CD4-positive, alpha-beta T cell (primary cell): ENCODE measurements around the gene TTLL6. TPM values are rescaled to one million over a fixed set of nuclear protein-coding genes. Genes with fewer than 3 reads are reported as not detected.
A peak's percentile ranks its signal among the peaks of the same experiment; 100 is the strongest.

Source experiments
- ATAC-seq: fragments of 200-7000 bp; cut with Tn5 transposase; one replicate; pipeline ENCODE4 v1.10.0; 2022; ENCODE audit warnings: mild to moderate bottlenecking; ENCODE audit not compliant: poor library complexity
- CTCF ChIA-PET: fragments of 350-600 bp; sonication (Branson Sonifier 250); formaldehyde crosslinking; loops from one replicate; lab custom pipeline; 2021; ENCODE audit warnings: antibody characterized with exemption, inconsistent platforms; lab: Charles Lee
- POLR2A ChIA-PET: fragments of 350-600 bp; sonication (Branson Sonifier 250); formaldehyde crosslinking; loops from one replicate; lab custom pipeline; 2021; ENCODE audit warnings: antibody characterized with exemption, inconsistent platforms; lab: Charles Lee
- DNase-seq, 14 experiments: peaks; one replicate each; pipeline ENCODE4 v3.0.0-alpha.2; 2013 to 2020; ENCODE audit warnings: mixed read lengths in 2 of 14
- H3K27ac ChIP-seq, 2 donors: one replicate each; pipeline versions ENCODE4 v1.5.1 to v1.7.0; 2013; ENCODE audit warnings: low read length in 2 of 2, low read depth in 1 of 2, mild to moderate bottlenecking in 1 of 2
- H3K27me3 ChIP-seq, 2 experiments: 1 replicate in 1 of 2; 2 replicates in 1 of 2; pipeline versions ENCODE4 v1.6.1 to v1.7.0; 2013; ENCODE audit warnings: low read length in 2 of 2, control low read depth in 1 of 2, mild to moderate bottlenecking in 1 of 2, moderate library complexity in 1 of 2; ENCODE audit not compliant: insufficient read depth in 2 of 2, control insufficient read depth in 1 of 2
- H3K36me3 ChIP-seq: one replicate; pipeline ENCODE4 v1.6.1; 2013; ENCODE audit warnings: low read length, control low read depth; ENCODE audit not compliant: insufficient read depth
- H3K4me1 ChIP-seq: one replicate; pipeline ENCODE4 v1.6.1; 2013; ENCODE audit warnings: low read length, control low read depth; ENCODE audit not compliant: insufficient read depth
- H3K4me3 ChIP-seq: one replicate; pipeline ENCODE4 v1.5.1; 2013; ENCODE audit warnings: mild to moderate bottlenecking, low read length, moderate library complexity
- H3K9me3 ChIP-seq, 2 experiments: 1 replicate in 1 of 2; 2 replicates in 1 of 2; pipeline versions ENCODE4 v1.6.1 to v1.7.0; 2013; ENCODE audit warnings: low read length in 2 of 2, mild to moderate bottlenecking in 2 of 2, control low read depth in 1 of 2, moderate library complexity in 1 of 2; ENCODE audit not compliant: control insufficient read depth in 1 of 2, insufficient read depth in 1 of 2
- H3K27ac Mint-ChIP-seq: one replicate; pipeline ENCODE4 v1.8.0; 2020; ENCODE audit warnings: mixed read lengths
- H3K27me3 Mint-ChIP-seq: one replicate; pipeline ENCODE4 v1.8.0; 2021; ENCODE audit warnings: mixed read lengths
- H3K36me3 Mint-ChIP-seq: one replicate; pipeline ENCODE4 v1.8.0; 2021; ENCODE audit warnings: low read depth, mixed read lengths
- H3K4me1 Mint-ChIP-seq: one replicate; pipeline ENCODE4 v1.8.0; 2021; ENCODE audit warnings: low read depth, mixed read lengths
- H3K4me3 Mint-ChIP-seq: one replicate; pipeline ENCODE4 v1.8.0; 2020; ENCODE audit warnings: mild to moderate bottlenecking, mixed read lengths
- H3K9me3 Mint-ChIP-seq: one replicate; pipeline ENCODE4 v1.8.0; 2020; ENCODE audit warnings: mixed read lengths
- CTCF ChIP-seq: fragments of 200-600 bp; IDR thresholded peaks from one replicate; pipeline ENCODE4 v1.8.0; 2022; ENCODE audit warnings: antibody characterized with exemption, mild to moderate bottlenecking
- intact Hi-C, 2 experiments: fragments of 100-400 bp; cut with DNase I in 1 of 2; cut with micrococcal nuclease in 1 of 2; formaldehyde crosslinking; loops; one replicate each; pipeline versions ENCODE4 v1.15.1 to v1.9.0; 2023 to 2025; cut with DNase I, micrococcal nuclease
- total RNA-seq, 174 experiments: library from RNA in 2 of 174; stranded (reverse) in 2 of 174; gene quantifications; one replicate each; pipeline ENCODE4 v1.2.3 and lab custom pipeline; 2021 to 2026

The TTLL6 gene
- total RNA-seq, 2 experiments from 2014 or later: not detected

DNA sequence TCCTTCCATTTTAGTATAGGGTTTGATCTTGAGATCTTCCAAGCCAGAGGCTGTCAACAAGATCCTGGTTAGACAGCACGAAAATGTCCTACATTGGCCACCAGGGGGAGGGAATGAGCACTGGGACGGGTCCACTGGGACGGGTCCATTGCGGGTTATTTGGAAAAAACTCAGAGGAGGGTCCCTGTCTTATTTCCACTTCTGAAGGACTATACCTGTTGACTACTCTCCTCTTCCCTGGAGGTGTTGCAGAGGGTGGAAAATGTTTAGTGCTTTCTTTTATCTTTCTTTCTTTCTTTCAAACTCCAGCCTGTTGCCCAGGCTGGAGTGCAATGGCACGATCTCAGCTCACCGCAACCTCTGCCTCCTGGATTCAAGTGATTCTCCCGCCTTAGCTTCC lies 2.5 kb downstream of the TTLL6 start:
- DNase-seq (peak; percentile 34 to 81 (median 52)), ATAC-seq (no peak)
- TF ChIP-seq CTCF: peak; percentile 74
- Mint-ChIP-seq H3K27me3 (peaks cover 60% of the 10 kb centered on the region), H3K9me3 (no peaks in the 10 kb centered on the region), H3K27ac (no peak overlapping the region), H3K4me1 (peaks cover 22% of the 10 kb centered on the region), H3K36me3 (no peaks in the 10 kb centered on the region), H3K4me3 (no peak overlapping the region)
- POLR2A ChIA-PET: interaction anchor here (1.0 kb wide), 2 partner anchors 64 to 70 kb away, joined by 3 to 4 read pairs; no protein-coding TSS in a partner anchor
- no peak overlapping the region for H3K27ac ChIP-seq
- H3K4me3 ChIP-seq: no peak overlapping the region
- no peaks in the 10 kb centered on the region for H3K36me3 ChIP-seq
- CTCF ChIA-PET: interaction anchor here (0.6 to 9.1 kb wide), 8 partner anchors 8 to 679 kb away, joined by 3 to 115 read pairs (median 5); partner anchors contain the start of gene ATP5MC1
- intact Hi-C loops: loop anchor here (1.0 kb wide), 2 partner anchors 65 to 218 kb away; no protein-coding TSS in a partner anchor
- H3K4me1 ChIP-seq: peaks cover 22% of the 10 kb centered on the region
- peaks cover 10 to 28% of the 10 kb centered on the region in 2 experiments for H3K27me3 ChIP-seq
- no peaks in the 10 kb centered on the region for H3K9me3 ChIP-seq

GRCh38 chr17:48812001-48812400 lies 5.0 kb downstream of the TTLL6 start:
- Histone ChIP-seq H3K27ac (no peak overlapping the region), H3K9me3 (no peaks in the 10 kb centered on the region), H3K4me1 (peaks cover 11% of the 10 kb centered on the region), H3K4me3 (no peak overlapping the region), H3K27me3 (peaks cover 6 to 14% of the 10 kb centered on the region in 2 experiments), H3K36me3 (no peaks in the 10 kb centered on the region)
- intact Hi-C loops: loop anchor here in 1 of 2 experiments (2.0 kb wide), 1 partner anchor 29 kb away; no protein-coding TSS in a partner anchor
- H3K4me1 Mint-ChIP-seq: peaks cover 13% of the 10 kb centered on the region
- no peaks in the 10 kb centered on the region for H3K36me3 Mint-ChIP-seq
- H3K27me3 Mint-ChIP-seq: peaks cover 41% of the 10 kb centered on the region
- ChIA-PET CTCF (interaction anchor here (0.5 to 9.1 kb wide), 4 partner anchors 67 to 140 kb away, joined by 3 to 115 read pairs (median 6); no protein-coding TSS in a partner anchor), POLR2A (interaction anchor here (1.0 to 1.2 kb wide), 2 partner anchors 39 to 67 kb away, joined by 3 to 5 read pairs; no protein-coding TSS in a partner anchor)
- no peak overlapping the region for H3K27ac Mint-ChIP-seq
- no peak for ATAC-seq
- no peak overlapping the region for H3K4me3 Mint-ChIP-seq
- TF ChIP-seq CTCF: no peak
- DNase-seq: no peak
- H3K9me3 Mint-ChIP-seq: no peaks in the 10 kb centered on the region

GRCh38 chr17:48809182-48809581 lies 7.8 kb downstream of the TTLL6 start:
- Mint-ChIP-seq H3K4me3 (no peak overlapping the region), H3K9me3 (no peaks in the 10 kb centered on the region), H3K4me1 (no peaks in the 10 kb centered on the region), H3K36me3 (no peaks in the 10 kb centered on the region), H3K27ac (no peak overlapping the region), H3K27me3 (peaks cover 27% of the 10 kb centered on the region)
- no peaks in the 10 kb centered on the region for H3K9me3 ChIP-seq
- intact Hi-C loops: no loop called here
- no peak for TF ChIP-seq CTCF
- ChIA-PET POLR2A (no interaction called here), CTCF (interaction anchor here (1.2 to 1.4 kb wide), 2 partner anchors 68 to 131 kb away, joined by 3 read pairs; no protein-coding TSS in a partner anchor)
- no peak for ATAC-seq
- H3K27ac ChIP-seq: no peak overlapping the region
- no peak for DNase-seq
- H3K27me3 ChIP-seq: peaks cover 0 to 11% of the 10 kb centered on the region in 2 experiments
- peaks cover 4% of the 10 kb centered on the region for H3K4me1 ChIP-seq
- H3K36me3 ChIP-seq: no peaks in the 10 kb centered on the region
- no peak overlapping the region for H3K4me3 ChIP-seq
